Measurements from ENCODE around the gene SRRM1. TPM values are rescaled to one million over a fixed set of nuclear protein-coding genes. Genes with fewer than 3 reads are reported as not detected.
"Not testable (repeated sequence)": the region's sequence is repeated elsewhere in the genome, so short reads cannot be mapped to it uniquely, and the experiment has no call there.

The SRRM1 gene
- total RNA-seq, 1 experiment from 2014 or later = 124 TPM

DNA sequence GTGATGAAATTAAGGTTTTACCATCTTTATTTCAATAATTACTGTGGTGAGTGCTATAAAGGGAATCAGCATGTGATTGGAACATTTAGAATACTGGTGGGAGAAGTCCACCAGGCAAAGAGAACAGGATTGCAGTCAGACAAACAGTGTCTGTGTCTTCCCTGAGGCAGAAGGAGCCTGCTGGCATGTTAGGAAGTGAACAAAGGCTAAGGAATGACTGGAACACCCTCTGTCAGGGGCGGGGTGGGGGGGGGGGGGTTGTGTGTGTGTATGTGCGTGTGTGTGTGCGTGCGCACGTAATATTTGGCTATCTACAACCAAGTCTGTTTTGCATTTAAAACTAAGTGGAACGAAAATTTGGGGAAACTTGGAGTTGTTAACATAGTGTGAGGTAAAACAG, 30.2 kb downstream of the SRRM1 start:
- Histone ChIP-seq H3K9me2 (ENCODE audit: insufficient read depth) (no peaks in the 10 kb centered on the region), H3K9me3 (ENCODE audit: insufficient read depth, low read depth) (no peaks in the 10 kb centered on the region), H3K27me3 (ENCODE audit: insufficient read depth, low read depth) (no peaks in the 10 kb centered on the region), H3K4me3 (no peak overlapping the region), H2AFZ (no peak overlapping the region), H3K36me3 (ENCODE audit: low read depth) (peaks cover 13% of the 10 kb centered on the region; the same call in 1 of the 2 replicates), H3K4me2 (no peak overlapping the region), H3K4me1 (replicated peaks; ENCODE audit: insufficient read depth) (peaks cover 9% of the 10 kb centered on the region), H3K79me2 (ENCODE audit: low read depth) (no peaks in the 10 kb centered on the region), H3K27ac (no peak overlapping the region), H3F3A (ENCODE audit: insufficient read depth, low read depth) (peaks cover 8% of the 10 kb centered on the region), H4K20me1 (ENCODE audit: insufficient read depth) (no peaks in the 10 kb centered on the region)
- BruUV-seq (replicated peaks) = no TSS peak
- CTCF ChIA-PET = interaction anchor here (0.7 to 0.9 kb wide), 2 partner anchors 25 to 162 kb away, joined by 3 read pairs; no protein-coding TSS in a partner anchor
- DNase-seq = no peak
- TF ChIP-seq, protein P1, sequence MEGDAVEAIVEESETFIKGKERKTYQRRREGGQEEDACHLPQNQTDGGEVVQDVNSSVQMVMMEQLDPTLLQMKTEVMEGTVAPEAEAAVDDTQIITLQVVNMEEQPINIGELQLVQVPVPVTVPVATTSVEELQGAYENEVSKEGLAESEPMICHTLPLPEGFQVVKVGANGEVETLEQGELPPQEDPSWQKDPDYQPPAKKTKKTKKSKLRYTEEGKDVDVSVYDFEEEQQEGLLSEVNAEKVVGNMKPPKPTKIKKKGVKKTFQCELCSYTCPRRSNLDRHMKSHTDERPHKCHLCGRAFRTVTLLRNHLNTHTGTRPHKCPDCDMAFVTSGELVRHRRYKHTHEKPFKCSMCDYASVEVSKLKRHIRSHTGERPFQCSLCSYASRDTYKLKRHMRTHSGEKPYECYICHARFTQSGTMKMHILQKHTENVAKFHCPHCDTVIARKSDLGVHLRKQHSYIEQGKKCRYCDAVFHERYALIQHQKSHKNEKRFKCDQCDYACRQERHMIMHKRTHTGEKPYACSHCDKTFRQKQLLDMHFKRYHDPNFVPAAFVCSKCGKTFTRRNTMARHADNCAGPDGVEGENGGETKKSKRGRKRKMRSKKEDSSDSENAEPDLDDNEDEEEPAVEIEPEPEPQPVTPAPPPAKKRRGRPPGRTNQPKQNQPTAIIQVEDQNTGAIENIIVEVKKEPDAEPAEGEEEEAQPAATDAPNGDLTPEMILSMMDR (conservative IDR thresholded peaks at IDR 0.05) = no peak
- no peak for TF ChIP-seq EZH2 (IDR thresholded peaks at IDR 0.05; ENCODE audit: low read depth)
- intact Hi-C loops (cut with micrococcal nuclease; ENCODE audit: unreplicated experiment) = no loop called here
- POLR2A ChIA-PET (ENCODE audit: unreplicated experiment) = interaction anchor here (0.6 kb wide), 1 partner anchor 191 kb away, joined by 3 read pairs; no protein-coding TSS in a partner anchor

DNA sequence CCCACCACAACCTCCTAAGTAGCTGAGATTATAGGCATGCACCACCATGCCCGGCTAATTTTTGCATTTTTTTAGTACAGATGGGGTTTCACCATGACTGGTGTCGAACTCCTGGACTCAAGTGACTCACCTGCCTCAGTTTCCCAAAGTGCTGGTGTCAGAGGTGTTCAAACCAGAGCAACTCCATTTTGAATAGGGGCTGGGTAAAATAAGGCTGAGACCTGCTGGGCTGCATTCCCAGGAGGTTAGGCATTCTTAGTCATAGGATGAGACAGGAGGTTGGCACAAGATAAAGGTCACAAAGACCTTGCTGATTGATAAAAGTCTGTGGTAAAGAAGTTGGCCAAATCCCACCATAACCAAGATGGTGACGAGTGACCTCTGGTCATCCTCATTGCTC, 35.3 kb downstream of the SRRM1 start:
- Histone ChIP-seq H3K4me1 (replicated peaks; ENCODE audit: insufficient read depth) (peaks cover 28% of the 10 kb centered on the region), H3F3A (ENCODE audit: insufficient read depth, low read depth) (peaks cover 16% of the 10 kb centered on the region)
- intact Hi-C loops (cut with micrococcal nuclease; ENCODE audit: unreplicated experiment); H3K9me3 ChIP-seq (ENCODE audit: insufficient read depth, low read depth); H3K36me3 ChIP-seq (ENCODE audit: low read depth); H2AFZ ChIP-seq; POLR2A ChIA-PET (ENCODE audit: unreplicated experiment); H3K4me3 ChIP-seq; H3K27ac ChIP-seq; H3K4me2 ChIP-seq; H3K79me2 ChIP-seq (ENCODE audit: low read depth); BruUV-seq (replicated peaks); H3K9me2 ChIP-seq (ENCODE audit: insufficient read depth); H3K27me3 ChIP-seq (ENCODE audit: insufficient read depth, low read depth); H4K20me1 ChIP-seq (ENCODE audit: insufficient read depth); CTCF ChIA-PET: not testable (repeated sequence)
- DNase-seq = peak; percentile 47 to 59

DNA sequence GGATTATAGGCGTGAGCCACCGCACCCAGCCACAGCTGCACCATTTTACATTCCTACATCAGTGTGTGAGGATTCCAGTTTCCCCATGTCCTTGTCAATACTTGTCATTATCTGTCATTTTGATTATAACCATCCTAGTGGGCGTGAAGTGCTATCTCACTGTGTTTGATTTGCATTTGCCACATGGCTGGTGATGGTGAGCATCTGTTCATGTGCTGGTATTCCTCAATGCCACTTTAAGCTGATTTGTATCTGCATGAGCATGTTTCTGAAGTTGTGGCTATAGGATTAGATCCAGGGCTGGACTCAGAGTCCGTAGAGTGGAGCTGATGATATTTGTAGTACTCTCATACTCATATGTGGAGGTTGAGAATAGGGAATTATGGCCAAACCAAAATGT, 36.6 kb downstream of the SRRM1 start:
- Histone ChIP-seq H3K4me3 (no peak overlapping the region), H3K9me2 (ENCODE audit: insufficient read depth) (no peaks in the 10 kb centered on the region), H2AFZ (no peak overlapping the region), H3K9me3 (ENCODE audit: insufficient read depth, low read depth) (no peaks in the 10 kb centered on the region), H3F3A (ENCODE audit: insufficient read depth, low read depth) (peaks cover 14% of the 10 kb centered on the region), H3K4me2 (no peak overlapping the region), H3K27me3 (ENCODE audit: insufficient read depth, low read depth) (no peaks in the 10 kb centered on the region), H3K27ac (no peak overlapping the region), H4K20me1 (ENCODE audit: insufficient read depth) (no peaks in the 10 kb centered on the region), H3K79me2 (ENCODE audit: low read depth) (no peaks in the 10 kb centered on the region), H3K36me3 (ENCODE audit: low read depth) (no peaks in the 10 kb centered on the region), H3K4me1 (replicated peaks; ENCODE audit: insufficient read depth) (peaks cover 35% of the 10 kb centered on the region)
- no TSS peak for BruUV-seq (replicated peaks)
- ChIA-PET POLR2A (ENCODE audit: unreplicated experiment) (interaction anchor here (0.6 kb wide), 1 partner anchor 1706 kb away, joined by 3 read pairs; no protein-coding TSS in a partner anchor), CTCF (no interaction called here)
- intact Hi-C loops (cut with micrococcal nuclease; ENCODE audit: unreplicated experiment) = no loop called here
- DNase-seq = no peak
- TF ChIP-seq EZH2 (IDR thresholded peaks at IDR 0.05; ENCODE audit: low read depth) = no peak
- TF ChIP-seq, protein P1 (conservative IDR thresholded peaks at IDR 0.05) = no peak

DNA sequence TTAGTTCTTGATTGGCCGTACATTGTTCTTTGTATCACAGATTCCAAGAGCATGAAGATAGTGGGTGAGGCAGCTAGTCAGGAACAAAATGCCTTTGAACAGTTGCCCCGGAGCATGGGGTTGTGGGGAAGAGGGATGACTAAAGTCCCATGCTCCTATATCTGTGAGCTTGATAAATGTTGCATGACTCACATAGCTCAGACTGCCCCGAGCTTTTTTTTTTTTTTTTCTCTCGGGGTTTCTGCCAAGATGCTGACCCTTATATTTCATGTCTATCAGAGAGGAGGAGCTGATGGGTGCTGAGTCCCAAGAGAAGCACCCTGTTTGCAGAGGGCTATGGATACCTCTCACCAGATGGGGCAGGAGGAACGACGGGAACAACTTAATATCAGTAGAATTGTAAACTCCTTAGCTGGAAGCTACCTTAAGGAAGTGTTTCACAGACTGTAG, 40.6 kb downstream of the SRRM1 start:
- Histone ChIP-seq H2AFZ (no peak overlapping the region), H3K9me3 (ENCODE audit: insufficient read depth, low read depth) (no peaks in the 10 kb centered on the region), H3K27me3 (ENCODE audit: insufficient read depth, low read depth) (no peaks in the 10 kb centered on the region), H3K4me1 (replicated peaks; ENCODE audit: insufficient read depth) (peaks cover 21% of the 10 kb centered on the region), H3K79me2 (ENCODE audit: low read depth) (no peaks in the 10 kb centered on the region), H3K9me2 (ENCODE audit: insufficient read depth) (no peaks in the 10 kb centered on the region), H3K36me3 (ENCODE audit: low read depth) (no peaks in the 10 kb centered on the region), H3K27ac (peak overlapping the region; percentile 89), H4K20me1 (ENCODE audit: insufficient read depth) (no peaks in the 10 kb centered on the region), H3K4me2 (peak overlapping the region; percentile 61), H3K4me3 (no peak overlapping the region), H3F3A (ENCODE audit: insufficient read depth, low read depth) (peaks cover 14% of the 10 kb centered on the region)
- ChIA-PET CTCF (interaction anchor here (0.6 to 1.7 kb wide), 13 partner anchors 11 to 842 kb away, joined by 3 to 10 read pairs (median 5); partner anchors contain the start of gene CLIC4), POLR2A (ENCODE audit: unreplicated experiment) (interaction anchor here (0.5 to 1.2 kb wide), 17 partner anchors 10 to 1075 kb away, joined by 3 to 18 read pairs (median 6); partner anchors contain the start of genes CLIC4, RCAN3 and SYF2)
- intact Hi-C loops (cut with micrococcal nuclease; ENCODE audit: unreplicated experiment) = no loop called here
- TF ChIP-seq, protein P1 (conservative IDR thresholded peaks at IDR 0.05) = no peak
- no peak for TF ChIP-seq EZH2 (IDR thresholded peaks at IDR 0.05; ENCODE audit: low read depth)
- BruUV-seq (replicated peaks) = no TSS peak
- DNase-seq = peak; percentile 79 to 96
